SK-N-SH treated with all-trans-retinoic acid at 6 μM for 48 hours (cell line): Measurements from ENCODE around the gene LRRC8E.
A peak's percentile ranks its signal among the peaks of the same experiment; 100 is the strongest.

Experiments used
- ATAC-seq: fragments of 200-7000 bp; cut with Tn5 transposase; 3 replicates; pipeline ENCODE4 v1.9.1; 2020; ENCODE audit warnings: mild to moderate bottlenecking, moderate library complexity
- ARNTL ChIP-seq: fragments of 450-650 bp; formaldehyde crosslinking; IDR thresholded peaks from 2 replicates; pipeline ENCODE4 v1.5.0; 2020; ENCODE audit warnings: low read depth, mild to moderate bottlenecking, moderate library complexity, borderline replicate concordance
- BACH2 ChIP-seq: fragments of 250-450 bp; sonication (Bioruptor Pico); IDR thresholded peaks from 2 replicates; pipeline ENCODE4 v1.9.0; 2021; ENCODE audit warnings: mild to moderate bottlenecking, borderline replicate concordance
- CSDC2 ChIP-seq: fragments of 250-450 bp; sonication (Bioruptor Pico); IDR thresholded peaks from 2 replicates; pipeline ENCODE4 v1.5.0; 2020; ENCODE audit warnings: mild to moderate bottlenecking, moderate library complexity
- ESRRG ChIP-seq: fragments of 250-450 bp; sonication (Bioruptor Pico); IDR thresholded peaks from 2 replicates; pipeline ENCODE4 v1.6.1; 2021; ENCODE audit warnings: mild to moderate bottlenecking
- GLIS3 ChIP-seq: fragments of 250-450 bp; sonication (Bioruptor Pico); IDR thresholded peaks from 2 replicates; pipeline ENCODE4 v1.5.0; 2020; ENCODE audit warnings: mild to moderate bottlenecking, moderate library complexity
- ISL1 ChIP-seq: fragments of 250-450 bp; sonication (Bioruptor Pico); IDR thresholded peaks from 2 replicates; pipeline ENCODE4 v2.1.2; 2022; ENCODE audit warnings: mild to moderate bottlenecking, moderate library complexity
- OSR1 ChIP-seq: fragments of 250-450 bp; sonication (Bioruptor Pico); IDR thresholded peaks from 2 replicates; pipeline ENCODE4 v1.8.0; 2022; ENCODE audit warnings: moderate library complexity, mild to moderate bottlenecking, inconsistent platforms
- PPARA ChIP-seq: fragments of 250-450 bp; sonication (Bioruptor Pico); IDR thresholded peaks from 2 replicates; pipeline ENCODE4 v1.5.0; 2020; ENCODE audit warnings: mild to moderate bottlenecking, borderline replicate concordance
- RARB ChIP-seq: fragments of 250-450 bp; sonication (Bioruptor Pico); IDR thresholded peaks from 2 replicates; pipeline ENCODE4 v1.8.0; 2021; ENCODE audit warnings: mild to moderate bottlenecking, moderate library complexity
- SNAI2 ChIP-seq: fragments of 250-450 bp; sonication (Bioruptor Pico); IDR thresholded peaks from 2 replicates; pipeline ENCODE4 v1.5.0; 2020; ENCODE audit warnings: mild to moderate bottlenecking, moderate library complexity
- TCF4 ChIP-seq: fragments of 250-450 bp; sonication (Bioruptor Pico); IDR thresholded peaks from 2 replicates; pipeline ENCODE4 v1.8.0; 2021; ENCODE audit warnings: mild to moderate bottlenecking, moderate library complexity, borderline replicate concordance
- ZC3H10 ChIP-seq: fragments of 250-450 bp; sonication (Bioruptor Pico); IDR thresholded peaks from 2 replicates; pipeline ENCODE4 v1.5.1; 2021; ENCODE audit warnings: mild to moderate bottlenecking, moderate library complexity
- ZFP3 ChIP-seq: fragments of 250-450 bp; sonication (Bioruptor Pico); IDR thresholded peaks from 2 replicates; pipeline ENCODE4 v1.5.0; 2020; ENCODE audit warnings: mild to moderate bottlenecking, moderate library complexity
- ZFP30 ChIP-seq: fragments of 450-650 bp; formaldehyde crosslinking; IDR thresholded peaks from 2 replicates; pipeline ENCODE4 v1.5.0; 2022; ENCODE audit warnings: mild to moderate bottlenecking, moderate library complexity
- ZNF565 ChIP-seq: fragments of 450-650 bp; formaldehyde crosslinking; conservative IDR thresholded peaks from 2 replicates; pipeline ENCODE4 v1.5.0; 2020; ENCODE audit warnings: low read depth, mild to moderate bottlenecking, moderate library complexity
- ZNF70 ChIP-seq: fragments of 450-650 bp; formaldehyde crosslinking; IDR thresholded peaks from 2 replicates; pipeline ENCODE4 v1.5.0; 2020; ENCODE audit warnings: mild to moderate bottlenecking, moderate library complexity
- ZNF8 ChIP-seq: fragments of 450-650 bp; formaldehyde crosslinking; IDR thresholded peaks from 2 replicates; pipeline ENCODE4 v1.5.0; 2020; ENCODE audit warnings: mild to moderate bottlenecking, moderate library complexity
- TF ChIP-seq, protein P1 (sequence below): fragments of 250-450 bp; sonication (Bioruptor Pico); IDR thresholded peaks from 2 replicates; pipeline ENCODE4 v1.5.1; 2020; ENCODE audit warnings: low read depth, mild to moderate bottlenecking, moderate library complexity
- TF ChIP-seq, protein P2 (sequence below): fragments of 250-450 bp; sonication (Bioruptor Pico); IDR thresholded peaks from 2 replicates; pipeline ENCODE4 v1.5.1; 2021; ENCODE audit warnings: mild to moderate bottlenecking, moderate library complexity
- TF ChIP-seq, protein P3 (sequence below): fragments of 250-450 bp; sonication (Bioruptor Pico); IDR thresholded peaks from 2 replicates; pipeline ENCODE4 v1.8.0; 2021; ENCODE audit warnings: low read depth, mild to moderate bottlenecking, moderate library complexity, borderline replicate concordance
- TF ChIP-seq, protein P4 (sequence below): fragments of 250-450 bp; sonication (Bioruptor Pico); IDR thresholded peaks from 2 replicates; pipeline ENCODE4 v1.8.0; 2020; ENCODE audit warnings: mild to moderate bottlenecking, moderate library complexity, borderline replicate concordance
- TF ChIP-seq, protein P5 (sequence below): fragments of 250-450 bp; sonication (Bioruptor Pico); IDR thresholded peaks from 2 replicates; pipeline ENCODE4 v1.5.0; 2020; ENCODE audit warnings: mild to moderate bottlenecking, moderate library complexity

Gene LRRC8E

DNA sequence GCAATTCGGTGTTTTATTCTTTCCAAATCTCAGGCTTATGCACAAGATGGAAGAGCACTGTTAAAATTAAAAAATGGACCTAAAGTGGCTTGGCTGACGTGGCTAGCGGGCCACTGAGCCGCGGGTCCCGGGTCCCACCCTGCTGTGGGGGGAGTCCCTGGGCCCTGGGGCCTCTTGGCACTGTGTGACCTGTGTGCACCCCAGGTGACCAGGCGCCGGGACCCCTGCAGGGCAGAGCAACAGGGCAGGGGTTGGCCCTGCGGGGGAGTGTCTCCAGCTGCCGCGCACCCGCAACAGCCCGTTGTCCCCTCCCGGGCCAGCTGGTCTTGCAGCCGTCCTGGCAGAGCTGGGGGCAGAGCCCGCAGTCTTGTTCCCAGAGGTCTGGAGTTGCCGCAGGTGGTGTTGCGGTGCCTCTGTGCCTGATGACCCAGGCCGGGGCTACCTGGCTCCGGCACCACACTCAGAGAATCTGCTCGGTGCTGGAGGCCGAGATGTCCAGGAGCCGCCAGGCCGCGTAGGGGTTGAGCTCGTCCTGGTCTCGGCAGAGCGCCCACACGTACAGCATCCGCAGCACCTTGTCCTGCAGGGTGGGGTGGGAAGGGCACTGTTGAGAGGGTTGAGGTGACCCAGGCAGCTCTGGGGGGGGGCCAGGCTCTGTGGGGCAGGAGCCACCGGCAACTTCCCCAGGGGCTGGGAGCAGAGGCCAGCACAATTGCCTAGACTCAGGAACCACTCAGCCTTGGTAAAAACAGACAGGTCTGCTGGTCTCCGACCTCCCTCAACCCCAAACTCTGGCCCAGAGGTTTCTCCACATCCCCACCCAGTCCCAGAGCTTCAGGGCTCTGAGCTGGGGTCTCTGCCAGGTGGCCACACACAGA lies 38.7 kb downstream of the LRRC8E start:
- TF ChIP-seq, protein P1, sequence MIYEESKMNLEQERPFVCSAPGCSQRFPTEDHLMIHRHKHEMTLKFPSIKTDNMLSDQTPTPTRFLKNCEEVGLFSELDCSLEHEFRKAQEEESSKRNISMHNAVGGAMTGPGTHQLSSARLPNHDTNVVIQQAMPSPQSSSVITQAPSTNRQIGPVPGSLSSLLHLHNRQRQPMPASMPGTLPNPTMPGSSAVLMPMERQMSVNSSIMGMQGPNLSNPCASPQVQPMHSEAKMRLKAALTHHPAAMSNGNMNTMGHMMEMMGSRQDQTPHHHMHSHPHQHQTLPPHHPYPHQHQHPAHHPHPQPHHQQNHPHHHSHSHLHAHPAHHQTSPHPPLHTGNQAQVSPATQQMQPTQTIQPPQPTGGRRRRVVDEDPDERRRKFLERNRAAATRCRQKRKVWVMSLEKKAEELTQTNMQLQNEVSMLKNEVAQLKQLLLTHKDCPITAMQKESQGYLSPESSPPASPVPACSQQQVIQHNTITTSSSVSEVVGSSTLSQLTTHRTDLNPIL (CRISPR knock-in tag) = no peak
- TF ChIP-seq, protein P2, sequence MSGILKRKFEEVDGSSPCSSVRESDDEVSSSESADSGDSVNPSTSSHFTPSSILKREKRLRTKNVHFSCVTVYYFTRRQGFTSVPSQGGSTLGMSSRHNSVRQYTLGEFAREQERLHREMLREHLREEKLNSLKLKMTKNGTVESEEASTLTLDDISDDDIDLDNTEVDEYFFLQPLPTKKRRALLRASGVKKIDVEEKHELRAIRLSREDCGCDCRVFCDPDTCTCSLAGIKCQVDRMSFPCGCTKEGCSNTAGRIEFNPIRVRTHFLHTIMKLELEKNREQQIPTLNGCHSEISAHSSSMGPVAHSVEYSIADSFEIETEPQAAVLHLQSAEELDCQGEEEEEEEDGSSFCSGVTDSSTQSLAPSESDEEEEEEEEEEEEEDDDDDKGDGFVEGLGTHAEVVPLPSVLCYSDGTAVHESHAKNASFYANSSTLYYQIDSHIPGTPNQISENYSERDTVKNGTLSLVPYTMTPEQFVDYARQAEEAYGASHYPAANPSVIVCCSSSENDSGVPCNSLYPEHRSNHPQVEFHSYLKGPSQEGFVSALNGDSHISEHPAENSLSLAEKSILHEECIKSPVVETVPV = no peak
- TF ChIP-seq ESRRG (CRISPR knock-in tag) = no peak
- no peak for ATAC-seq

DNA sequence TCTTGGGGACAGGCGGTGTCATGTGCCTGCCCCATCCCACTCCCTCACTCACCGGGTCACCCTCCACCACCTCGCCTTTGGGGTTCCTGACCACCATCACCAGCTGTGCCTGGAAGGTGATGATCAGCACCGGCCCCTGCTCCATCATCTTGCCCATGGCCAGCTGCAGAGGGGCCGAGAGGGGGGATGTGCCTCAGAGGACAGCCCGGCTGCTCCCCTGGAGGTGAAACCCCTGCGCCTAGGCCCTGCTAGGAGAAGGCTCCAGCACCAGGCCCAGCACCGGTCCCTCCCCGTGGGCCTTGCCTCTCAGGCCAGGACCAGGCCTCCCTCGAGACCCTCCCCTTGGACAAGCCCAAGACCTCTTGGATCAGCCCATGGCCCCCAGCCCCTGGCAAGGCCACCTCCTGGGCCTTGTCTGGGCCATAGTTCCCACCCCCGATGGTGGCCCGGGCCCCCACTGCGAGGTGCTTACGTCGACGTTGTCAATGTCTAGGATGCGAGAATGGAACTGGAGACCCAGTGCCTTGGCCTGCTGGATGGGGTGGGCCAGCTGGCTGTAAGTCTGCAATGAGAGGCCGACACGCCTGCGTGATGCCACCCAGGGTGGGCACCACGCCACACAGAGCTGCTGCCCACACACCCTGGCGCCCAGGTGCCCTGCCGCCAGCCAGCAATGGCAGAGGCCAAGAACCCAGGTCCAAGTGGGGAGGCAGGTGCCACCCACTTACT lies 39.5 kb downstream of the LRRC8E start:
- TF ChIP-seq, protein P3, sequence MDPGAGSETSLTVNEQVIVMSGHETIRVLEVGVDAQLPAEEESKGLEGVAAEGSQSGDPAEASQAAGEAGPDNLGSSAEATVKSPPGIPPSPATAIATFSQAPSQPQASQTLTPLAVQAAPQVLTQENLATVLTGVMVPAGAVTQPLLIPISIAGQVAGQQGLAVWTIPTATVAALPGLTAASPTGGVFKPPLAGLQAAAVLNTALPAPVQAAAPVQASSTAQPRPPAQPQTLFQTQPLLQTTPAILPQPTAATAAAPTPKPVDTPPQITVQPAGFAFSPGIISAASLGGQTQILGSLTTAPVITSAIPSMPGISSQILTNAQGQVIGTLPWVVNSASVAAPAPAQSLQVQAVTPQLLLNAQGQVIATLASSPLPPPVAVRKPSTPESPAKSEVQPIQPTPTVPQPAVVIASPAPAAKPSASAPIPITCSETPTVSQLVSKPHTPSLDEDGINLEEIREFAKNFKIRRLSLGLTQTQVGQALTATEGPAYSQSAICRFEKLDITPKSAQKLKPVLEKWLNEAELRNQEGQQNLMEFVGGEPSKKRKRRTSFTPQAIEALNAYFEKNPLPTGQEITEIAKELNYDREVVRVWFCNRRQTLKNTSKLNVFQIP = no peak
- no peak for TF ChIP-seq ZC3H10 (CRISPR knock-in tag)
- no peak for TF ChIP-seq ZNF70 (CRISPR knock-in tag)
- no peak for TF ChIP-seq ESRRG (CRISPR knock-in tag)
- no peak for TF ChIP-seq CSDC2 (CRISPR knock-in tag)
- no peak for TF ChIP-seq ZNF8 (CRISPR knock-in tag)
- TF ChIP-seq ZFP3 = no peak
- TF ChIP-seq, protein P4, sequence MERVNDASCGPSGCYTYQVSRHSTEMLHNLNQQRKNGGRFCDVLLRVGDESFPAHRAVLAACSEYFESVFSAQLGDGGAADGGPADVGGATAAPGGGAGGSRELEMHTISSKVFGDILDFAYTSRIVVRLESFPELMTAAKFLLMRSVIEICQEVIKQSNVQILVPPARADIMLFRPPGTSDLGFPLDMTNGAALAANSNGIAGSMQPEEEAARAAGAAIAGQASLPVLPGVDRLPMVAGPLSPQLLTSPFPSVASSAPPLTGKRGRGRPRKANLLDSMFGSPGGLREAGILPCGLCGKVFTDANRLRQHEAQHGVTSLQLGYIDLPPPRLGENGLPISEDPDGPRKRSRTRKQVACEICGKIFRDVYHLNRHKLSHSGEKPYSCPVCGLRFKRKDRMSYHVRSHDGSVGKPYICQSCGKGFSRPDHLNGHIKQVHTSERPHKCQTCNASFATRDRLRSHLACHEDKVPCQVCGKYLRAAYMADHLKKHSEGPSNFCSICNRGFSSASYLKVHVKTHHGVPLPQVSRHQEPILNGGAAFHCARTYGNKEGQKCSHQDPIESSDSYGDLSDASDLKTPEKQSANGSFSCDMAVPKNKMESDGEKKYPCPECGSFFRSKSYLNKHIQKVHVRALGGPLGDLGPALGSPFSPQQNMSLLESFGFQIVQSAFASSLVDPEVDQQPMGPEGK (CRISPR knock-in tag) = no peak
- no peak for TF ChIP-seq SNAI2 (CRISPR knock-in tag)
- no peak for TF ChIP-seq ZNF565 (CRISPR knock-in tag)
- no peak for TF ChIP-seq RARB (CRISPR knock-in tag)
- TF ChIP-seq ARNTL (CRISPR knock-in tag) = no peak
- no peak for TF ChIP-seq ZFP30 (CRISPR knock-in tag)
- no peak for TF ChIP-seq BACH2
- no peak for ATAC-seq

DNA sequence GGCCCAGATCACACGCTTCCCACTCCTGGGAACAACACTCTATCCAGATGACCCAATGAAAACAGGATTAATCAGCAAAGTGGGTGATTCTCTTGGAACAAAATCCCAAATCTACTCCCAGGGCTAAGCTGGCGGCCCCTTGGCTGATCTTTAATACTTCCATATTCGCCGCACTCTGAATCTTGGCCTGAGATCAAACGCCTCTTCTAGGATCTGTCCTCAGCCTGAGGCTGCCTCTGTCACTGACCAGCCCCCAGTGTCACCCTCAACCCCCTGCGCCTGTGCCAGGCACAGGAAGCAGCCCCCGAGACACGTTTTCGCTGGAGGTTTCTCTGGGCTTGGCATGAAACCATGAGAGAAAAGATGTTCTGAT lies 40.0 kb downstream of the LRRC8E start:
- TF ChIP-seq ZNF8 (CRISPR knock-in tag) (peak; percentile 66), TCF4 (CRISPR knock-in tag) (no peak), ZC3H10 (CRISPR knock-in tag) (no peak)
- TF ChIP-seq, all 23 proteins: peak for 1
- peak; percentile 2; the same call in 2 of the 3 replicates for ATAC-seq

DNA sequence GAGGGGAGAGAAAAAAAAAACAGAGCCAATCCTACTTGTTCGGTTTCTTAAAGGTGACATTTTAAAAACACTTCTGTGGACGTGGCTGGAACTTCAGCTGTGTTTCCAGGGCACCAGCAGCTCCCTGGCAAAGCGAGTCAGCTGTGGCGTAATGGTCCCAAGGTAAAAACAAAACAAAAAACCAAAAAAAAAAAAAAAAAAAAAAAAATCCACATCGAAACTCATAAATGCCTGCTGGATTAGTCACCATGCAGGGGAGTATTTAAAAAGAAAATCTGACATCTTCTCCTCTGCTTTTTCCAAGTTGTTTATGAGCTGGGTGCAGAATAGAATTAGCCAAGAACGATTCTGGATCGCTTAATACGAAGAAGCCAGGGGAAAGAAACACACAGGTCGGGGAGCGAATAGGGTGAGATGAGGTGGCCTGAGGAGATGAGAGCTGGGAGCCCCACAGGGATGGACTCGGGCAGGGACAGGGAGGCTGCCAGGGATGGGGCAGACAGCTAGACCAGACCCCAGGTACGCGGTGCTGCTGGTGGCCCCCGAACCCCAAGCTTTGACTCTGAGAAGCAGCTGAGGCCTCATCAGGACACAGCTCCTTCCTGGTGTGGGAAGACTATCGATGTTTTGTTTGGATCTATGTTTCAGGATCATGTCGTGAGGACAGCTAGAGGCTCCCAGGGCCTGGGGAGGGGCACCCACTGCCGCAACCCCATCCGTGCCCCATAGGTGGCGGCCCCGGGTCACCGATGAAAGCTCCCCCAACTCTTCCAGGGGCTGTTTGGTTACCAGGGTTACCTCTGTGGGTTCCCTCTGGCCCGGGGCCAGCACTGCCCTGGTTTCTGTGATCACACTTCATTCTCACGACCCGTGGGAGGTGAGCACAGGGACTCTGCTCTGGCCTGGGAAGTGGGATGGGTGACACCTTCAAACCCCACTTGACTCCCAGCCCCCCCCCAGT lies 40.7 kb downstream of the LRRC8E start:
- peak; percentile 59 for ATAC-seq
- TF ChIP-seq, protein P5, sequence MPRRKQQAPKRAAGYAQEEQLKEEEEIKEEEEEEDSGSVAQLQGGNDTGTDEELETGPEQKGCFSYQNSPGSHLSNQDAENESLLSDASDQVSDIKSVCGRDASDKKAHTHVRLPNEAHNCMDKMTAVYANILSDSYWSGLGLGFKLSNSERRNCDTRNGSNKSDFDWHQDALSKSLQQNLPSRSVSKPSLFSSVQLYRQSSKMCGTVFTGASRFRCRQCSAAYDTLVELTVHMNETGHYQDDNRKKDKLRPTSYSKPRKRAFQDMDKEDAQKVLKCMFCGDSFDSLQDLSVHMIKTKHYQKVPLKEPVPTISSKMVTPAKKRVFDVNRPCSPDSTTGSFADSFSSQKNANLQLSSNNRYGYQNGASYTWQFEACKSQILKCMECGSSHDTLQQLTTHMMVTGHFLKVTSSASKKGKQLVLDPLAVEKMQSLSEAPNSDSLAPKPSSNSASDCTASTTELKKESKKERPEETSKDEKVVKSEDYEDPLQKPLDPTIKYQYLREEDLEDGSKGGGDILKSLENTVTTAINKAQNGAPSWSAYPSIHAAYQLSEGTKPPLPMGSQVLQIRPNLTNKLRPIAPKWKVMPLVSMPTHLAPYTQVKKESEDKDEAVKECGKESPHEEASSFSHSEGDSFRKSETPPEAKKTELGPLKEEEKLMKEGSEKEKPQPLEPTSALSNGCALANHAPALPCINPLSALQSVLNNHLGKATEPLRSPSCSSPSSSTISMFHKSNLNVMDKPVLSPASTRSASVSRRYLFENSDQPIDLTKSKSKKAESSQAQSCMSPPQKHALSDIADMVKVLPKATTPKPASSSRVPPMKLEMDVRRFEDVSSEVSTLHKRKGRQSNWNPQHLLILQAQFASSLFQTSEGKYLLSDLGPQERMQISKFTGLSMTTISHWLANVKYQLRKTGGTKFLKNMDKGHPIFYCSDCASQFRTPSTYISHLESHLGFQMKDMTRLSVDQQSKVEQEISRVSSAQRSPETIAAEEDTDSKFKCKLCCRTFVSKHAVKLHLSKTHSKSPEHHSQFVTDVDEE = no peak
- TF ChIP-seq ZFP3 = no peak
- TF ChIP-seq ZFP30 (CRISPR knock-in tag) = no peak
- no peak for TF ChIP-seq CSDC2 (CRISPR knock-in tag)
- no peak for TF ChIP-seq PPARA
- TF ChIP-seq GLIS3 (CRISPR knock-in tag) = no peak
- TF ChIP-seq ISL1 (CRISPR knock-in tag) = no peak; the same call in 1 of the 2 replicates
- TF ChIP-seq OSR1 (CRISPR knock-in tag) = no peak
- TF ChIP-seq, protein P4 (CRISPR knock-in tag) = no peak; the same call in 1 of the 2 replicates
